Ramos (cell line): ENCODE data around the gene SPSB3.

Experiments
- in situ Hi-C: fragments of 300-500 bp; cut with MboI; formaldehyde crosslinking; loops from one replicate; pipeline ENCODE4 v1.14.3; 2022; ENCODE audit warnings: low sequenced_read_pairs; ENCODE audit not compliant: unreplicated experiment

SPSB3 gene

DNA sequence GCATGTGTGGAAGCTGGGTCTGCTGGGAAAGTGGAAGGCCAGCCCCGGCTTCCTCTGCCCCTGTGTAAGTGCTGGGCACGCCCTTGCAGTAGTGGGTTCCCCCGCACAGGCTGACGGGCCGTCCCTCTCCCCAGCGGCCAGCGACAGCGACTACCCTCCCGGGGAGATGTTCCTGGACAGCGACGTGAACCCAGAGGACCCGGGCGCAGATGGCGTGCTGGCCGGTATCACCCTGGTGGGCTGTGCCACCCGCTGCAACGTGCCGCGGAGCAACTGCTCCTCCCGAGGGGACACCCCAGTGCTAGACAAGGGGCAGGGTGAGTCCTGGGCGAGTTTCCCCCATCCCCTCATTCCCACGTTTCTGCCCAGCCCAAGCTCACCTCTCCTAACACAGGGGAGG lies 16.5 kb downstream of the SPSB3 start:
- in situ Hi-C loops = no loop called here

DNA sequence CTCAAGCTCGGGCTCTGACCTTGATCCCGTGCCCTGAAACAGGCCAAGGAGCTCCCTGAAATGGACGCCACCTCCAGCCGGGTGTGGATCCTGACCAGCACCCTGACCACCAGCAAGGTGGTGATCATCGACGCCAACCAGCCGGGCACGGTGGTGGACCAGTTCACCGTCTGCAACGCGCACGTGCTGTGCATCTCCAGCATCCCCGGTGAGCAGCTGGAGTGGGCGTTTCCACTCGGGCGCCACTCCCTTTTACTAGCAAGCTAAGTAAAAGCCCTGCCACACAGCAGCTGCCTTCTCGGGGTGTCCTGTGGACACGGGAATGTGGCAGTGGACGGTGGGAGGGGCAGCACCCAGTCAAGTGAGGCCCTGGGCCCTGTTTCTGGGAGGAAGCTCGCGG lies 17.4 kb downstream of the SPSB3 start:
- in situ Hi-C loops = loop anchor here (5.0 kb wide), 1 partner anchor 53 kb away; no protein-coding TSS in a partner anchor

DNA sequence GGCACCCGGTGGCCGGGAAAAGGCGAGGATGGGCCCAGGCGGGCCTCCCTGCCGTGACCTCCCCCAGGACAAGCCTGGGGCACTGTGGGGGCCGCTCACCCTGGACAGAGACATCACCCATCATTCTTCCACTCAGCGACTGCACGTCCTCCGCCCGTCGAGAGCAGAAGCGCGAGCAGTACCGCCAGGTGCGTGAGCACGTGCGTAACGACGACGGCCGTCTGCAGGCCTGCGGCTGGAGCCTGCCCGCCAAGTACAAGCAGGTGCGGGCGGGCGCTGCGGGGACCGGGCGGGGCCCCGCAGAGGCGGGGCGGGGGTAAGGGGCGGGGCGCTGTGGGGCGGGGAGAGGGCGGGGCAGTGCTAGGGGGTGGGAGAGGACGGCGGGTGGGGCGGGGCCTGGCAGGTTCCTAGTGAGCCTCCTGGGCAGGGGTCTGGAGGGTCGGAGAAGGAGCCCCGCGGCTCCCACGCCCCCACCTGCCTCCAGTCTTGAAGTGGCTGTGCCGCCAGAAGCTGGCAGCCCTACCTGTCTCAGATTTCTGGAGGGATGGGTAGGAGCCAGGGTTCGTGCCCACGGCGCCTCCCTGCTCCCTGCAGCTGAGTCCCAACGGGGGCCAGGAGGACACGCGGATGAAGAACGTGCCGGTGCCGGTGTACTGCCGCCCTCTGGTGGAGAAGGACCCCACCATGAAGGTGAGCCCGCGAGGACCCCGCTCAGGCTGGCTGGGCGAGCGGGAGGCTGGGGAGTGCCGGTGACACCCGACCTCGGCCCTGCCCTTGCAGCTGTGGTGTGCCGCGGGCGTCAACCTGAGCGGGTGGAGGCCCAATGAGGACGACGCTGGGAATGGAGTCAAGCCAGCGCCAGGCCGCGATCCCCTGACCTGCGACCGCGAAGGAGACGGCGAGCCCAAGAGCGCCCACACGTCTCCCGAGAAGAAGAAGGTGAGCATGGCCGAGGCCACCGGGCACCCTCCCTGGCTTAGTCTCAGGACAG lies 18.6 kb downstream of the SPSB3 start:
- in situ Hi-C loops = loop anchor here (5.0 kb wide), 1 partner anchor 52 kb away; no protein-coding TSS in a partner anchor

DNA sequence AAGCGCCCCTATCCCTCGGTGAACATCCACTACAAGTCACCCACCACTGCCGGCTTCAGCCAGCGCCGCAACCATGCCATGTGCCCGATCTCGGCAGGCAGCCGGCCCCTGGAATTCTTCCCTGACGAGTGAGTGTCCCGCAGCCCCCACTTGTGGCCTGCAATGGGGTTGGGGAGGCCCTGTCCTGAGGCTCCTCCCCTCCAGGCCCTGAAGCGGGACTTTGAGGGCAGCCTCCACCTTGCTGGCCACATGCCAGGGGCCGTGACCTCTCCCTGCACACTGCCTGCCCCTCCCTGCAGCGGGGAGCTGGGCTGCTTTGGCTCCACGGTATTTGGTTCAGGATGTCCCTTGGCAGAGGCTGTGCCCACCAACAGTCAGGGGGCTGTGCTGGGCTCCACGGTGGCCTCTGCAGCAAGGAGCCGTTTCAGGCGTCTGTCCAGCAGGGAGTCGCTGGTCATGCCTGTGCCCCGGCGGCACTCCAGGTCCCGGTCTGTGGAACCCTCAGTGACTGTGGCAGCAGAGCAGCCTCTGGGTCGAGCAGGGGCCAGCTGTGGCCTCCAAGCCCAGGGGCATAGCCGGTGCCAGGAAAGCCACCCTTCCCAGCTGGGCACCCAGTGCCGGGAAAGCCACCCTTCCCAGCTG lies 19.4 kb downstream of the SPSB3 start:
- in situ Hi-C loops = loop anchor here (5.0 kb wide), 1 partner anchor 51 kb away; no protein-coding TSS in a partner anchor

DNA sequence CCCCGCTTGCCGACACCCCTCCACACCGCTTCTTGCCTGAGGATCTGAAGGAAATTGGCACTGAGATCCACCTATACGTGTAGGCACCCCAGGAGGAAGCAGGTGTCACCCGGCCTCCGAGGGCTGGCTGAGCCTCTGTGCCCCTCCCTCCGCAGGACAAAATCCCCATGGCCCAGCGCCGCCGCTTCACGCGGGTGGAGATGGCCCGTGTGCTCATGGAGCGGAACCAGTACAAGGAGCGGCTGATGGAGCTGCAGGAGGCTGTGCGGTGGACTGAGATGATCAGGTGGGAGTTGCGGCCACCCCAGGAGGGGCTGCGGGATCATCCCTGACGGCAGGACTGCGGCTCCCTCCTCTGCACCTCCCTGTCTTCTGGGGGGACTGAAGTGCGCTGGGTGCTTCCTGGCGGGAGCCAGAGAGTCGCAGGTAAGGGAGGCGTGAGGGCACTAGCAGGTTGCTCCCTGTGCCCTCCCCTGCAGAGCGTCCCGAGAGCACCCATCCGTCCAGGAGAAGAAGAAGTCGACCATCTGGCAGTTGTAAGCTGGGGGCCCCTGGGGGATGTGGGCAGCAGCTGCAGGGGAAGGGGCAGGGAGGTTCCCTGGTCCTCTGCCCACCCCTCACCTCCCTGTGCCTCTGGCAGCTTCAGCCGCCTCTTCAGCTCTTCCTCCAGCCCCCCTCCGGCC lies 20.0 kb downstream of the SPSB3 start:
- in situ Hi-C loops = loop anchor here (5.0 kb wide), 1 partner anchor 50 kb away; no protein-coding TSS in a partner anchor

DNA sequence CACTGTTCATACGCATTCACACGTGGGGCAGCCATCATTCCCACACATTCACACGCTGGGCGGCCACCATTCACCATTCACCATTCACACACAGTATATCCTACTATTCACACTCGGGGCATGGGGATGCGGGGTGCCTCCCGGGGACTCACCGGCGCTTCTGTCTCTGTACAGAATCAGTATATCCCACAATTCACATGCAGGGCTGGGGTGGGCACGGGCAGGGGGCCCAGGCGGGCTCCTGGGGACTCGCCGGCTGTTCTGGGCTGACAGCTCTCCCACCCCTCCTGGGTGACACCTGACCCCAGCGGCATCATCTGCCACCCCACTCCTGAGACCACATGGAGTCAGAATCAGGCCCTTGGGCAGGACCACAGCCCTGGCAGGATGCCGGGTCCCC lies 20.6 kb downstream of the SPSB3 start:
- in situ Hi-C loops = loop anchor here (5.0 kb wide), 1 partner anchor 49 kb away; no protein-coding TSS in a partner anchor

DNA sequence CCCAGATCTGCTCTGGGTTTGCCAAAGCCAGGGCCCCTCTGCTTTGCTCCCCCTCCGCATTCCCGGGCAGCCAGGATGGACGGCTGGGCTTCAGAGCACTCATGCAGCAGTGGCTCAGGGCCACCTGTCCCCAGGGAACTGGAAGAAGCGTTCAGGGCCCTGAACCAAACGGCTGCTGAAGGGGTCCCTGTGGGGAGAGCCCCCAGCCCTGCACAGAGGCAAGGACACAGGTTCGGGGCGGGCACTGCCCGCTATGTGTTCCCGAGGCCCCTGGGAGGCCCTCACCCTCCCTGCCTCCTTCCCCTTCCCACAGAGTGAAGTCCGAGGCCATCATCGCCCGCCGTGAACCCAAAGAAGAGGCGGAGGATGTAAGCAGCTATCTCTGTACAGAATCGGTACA lies 21.5 kb downstream of the SPSB3 start:
- in situ Hi-C loops = loop anchor here (5.0 kb wide), 1 partner anchor 49 kb away; no protein-coding TSS in a partner anchor

DNA sequence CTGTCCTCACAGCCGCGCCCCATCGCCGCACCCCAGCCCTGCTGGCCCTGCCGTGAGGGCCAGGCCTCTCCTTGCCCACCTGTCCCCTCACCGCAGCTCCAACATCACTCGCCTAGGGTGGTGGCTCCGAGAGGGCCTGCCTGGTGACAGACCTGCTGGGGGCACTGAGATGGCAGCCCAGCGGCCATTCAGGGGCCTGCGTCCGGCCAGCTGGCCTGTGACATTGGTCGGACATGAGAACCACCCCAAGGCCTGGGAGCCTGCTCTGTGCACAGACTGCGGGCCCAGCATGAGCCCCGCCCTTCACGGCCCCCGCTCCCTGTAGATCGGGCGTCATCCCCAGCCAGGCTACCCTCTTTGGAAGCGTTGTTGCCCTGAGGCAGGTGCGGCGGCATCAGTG lies 22.9 kb downstream of the SPSB3 start:
- in situ Hi-C loops = no loop called here

DNA sequence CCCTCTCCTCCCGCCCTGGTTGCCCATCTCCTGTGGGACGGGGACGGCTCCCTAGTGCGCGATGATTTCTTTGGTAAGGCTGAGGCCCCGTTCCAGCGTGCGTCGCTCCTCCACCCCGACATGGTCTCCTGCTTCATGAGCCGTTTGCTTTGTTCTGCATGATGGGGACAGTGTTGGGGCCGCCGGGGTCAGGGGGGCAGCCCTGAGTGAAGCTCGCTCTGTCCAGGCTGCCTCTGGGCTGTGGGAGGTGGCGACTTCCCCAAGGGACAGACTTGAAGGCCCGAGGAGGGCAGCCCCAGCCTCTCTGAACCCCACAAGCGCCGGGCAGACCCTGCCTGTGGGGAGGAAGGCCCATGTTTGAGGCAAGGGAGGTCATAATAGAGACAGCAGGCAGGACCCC lies 23.4 kb downstream of the SPSB3 start:
- in situ Hi-C loops = no loop called here

DNA sequence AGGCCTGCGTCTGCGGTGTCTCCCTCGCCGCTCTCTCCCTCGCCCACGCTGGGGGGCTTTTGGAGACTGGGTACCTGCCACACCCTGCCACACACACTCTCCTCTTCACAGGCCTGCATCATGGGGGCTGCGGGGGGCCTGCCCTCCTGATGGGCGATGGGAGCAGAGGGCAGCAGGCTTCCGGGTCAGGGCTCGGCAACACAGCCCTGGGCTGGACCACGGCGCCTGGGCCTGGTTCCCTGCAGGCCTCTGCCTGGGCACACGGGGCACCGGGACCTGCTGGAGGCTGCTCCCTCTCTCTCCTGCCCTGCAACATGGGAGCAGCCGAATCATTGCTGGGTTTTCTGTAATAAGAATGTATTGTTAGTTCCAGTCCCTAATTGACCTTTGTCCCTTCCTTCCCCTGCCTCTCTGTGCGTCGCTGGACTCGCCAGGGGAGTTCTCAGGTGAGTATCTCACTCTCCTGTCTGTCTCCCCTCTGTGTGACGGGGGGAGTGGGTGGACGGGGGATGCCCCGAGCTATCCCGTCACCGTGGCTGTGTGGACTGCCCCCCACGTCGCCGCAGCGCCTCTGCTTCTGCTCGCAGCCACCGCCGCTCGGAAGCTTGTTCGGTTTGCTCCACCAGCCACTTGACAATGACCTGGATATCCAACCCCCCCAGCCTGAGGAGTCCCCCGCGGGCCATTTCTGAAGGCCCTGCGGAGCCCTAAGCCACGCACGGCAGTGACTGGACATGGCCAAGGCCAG lies 24.5 kb downstream of the SPSB3 start:
- in situ Hi-C loops = no loop called here

DNA sequence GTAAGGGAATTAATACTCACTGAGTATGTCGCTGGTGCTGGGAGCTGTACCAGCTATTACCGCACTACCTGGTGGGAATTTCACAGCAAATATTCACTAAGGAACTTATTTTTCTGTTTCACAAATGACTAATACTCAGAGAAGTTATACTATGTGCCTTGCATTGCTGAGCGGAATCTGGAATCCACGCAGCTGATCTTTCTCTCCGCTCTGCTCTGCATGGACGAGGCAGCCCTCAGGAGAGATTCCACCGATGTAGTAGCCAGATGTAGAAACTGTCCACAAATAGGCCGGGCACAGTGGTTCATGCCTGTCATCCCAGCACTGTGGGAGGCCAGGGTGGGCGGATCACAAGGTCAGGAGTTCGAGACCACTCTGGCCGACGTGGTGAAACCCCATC lies 28.2 kb downstream of the SPSB3 start:
- in situ Hi-C loops = no loop called here

DNA sequence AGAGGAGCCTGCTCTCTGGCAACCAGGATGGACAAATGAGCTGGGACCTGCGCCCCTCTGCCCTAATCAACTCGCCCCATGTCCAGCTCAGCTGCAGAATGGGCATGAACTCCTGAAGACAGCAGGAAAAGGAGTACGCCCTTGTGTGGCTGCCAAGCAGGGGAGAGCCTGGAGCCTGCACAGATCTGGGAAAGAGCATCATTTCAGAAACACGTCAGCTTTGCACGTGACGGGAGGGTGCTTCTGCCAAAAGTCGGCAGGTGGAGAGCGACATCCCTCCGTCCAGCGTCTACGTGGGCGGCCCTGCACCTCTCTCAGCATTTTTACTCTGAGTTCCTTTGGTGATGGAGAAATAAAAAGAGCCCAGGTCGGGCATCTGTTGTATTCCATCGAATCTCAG lies 29.5 kb downstream of the SPSB3 start:
- in situ Hi-C loops = no loop called here

DNA sequence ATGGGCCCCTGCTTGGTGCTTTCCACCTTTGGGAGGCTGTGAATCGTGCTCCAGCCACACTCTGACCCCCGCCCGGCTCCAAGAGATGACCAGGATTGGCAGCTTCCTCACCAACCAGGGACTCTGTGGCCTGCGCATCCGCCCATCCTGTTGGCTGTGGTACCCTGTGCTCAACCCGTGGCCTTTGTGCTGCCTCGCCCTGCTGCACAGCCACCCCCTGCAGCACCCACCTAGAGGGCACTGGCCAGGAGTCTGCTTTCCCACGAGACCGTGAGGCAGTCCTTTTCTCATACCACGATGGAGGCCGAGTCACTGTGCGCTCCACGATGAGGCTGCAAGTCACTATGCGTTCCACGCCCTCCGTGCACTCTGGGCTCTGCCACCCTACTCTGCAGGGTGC lies 30.4 kb downstream of the SPSB3 start:
- in situ Hi-C loops = no loop called here

DNA sequence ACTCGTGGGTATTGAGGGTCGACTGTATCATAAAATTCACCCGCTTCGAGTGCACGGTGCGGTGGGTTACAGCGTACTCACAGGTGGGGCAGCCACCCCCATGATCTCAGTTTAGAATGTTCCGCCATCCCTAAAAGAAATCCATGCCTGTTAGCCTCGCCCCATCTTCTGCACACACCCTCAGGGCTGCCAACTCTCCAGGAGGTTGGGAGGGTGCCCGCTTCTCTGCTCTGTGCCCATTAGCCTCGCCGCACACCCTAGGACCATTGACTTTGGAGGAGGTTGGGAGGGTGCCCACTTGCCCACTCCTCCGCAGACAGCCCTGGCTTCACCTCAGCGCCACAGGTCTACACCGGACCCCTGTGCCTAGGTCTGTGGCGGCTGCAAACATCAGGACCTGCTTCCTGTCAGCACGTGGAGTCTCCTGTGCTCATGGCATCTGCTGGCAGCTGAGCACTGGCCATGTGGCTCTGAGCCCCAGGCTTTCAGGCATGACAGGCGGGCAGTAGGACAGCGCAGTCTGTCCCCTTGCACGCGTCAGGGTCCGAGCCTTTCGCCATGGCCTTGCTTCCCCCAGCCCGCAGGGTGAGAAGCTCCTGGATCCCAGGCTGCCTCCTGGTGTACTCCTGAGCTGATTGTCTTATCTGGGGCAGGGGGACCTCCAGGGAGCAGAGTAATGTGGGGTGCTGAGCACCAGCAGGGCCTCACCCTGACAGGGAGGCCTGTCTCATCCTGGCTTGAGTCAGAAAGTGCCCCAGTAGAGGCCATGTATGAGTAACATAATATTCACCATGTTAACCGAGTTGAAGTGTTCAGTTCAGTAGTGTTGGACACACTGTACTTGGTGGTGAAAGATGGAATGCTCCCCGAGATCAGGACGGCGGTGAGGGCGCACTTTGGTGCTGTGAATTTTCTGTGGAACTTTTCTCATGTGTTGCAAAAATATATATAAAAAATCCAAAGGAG lies 32.9 kb downstream of the SPSB3 start:
- in situ Hi-C loops = no loop called here

DNA sequence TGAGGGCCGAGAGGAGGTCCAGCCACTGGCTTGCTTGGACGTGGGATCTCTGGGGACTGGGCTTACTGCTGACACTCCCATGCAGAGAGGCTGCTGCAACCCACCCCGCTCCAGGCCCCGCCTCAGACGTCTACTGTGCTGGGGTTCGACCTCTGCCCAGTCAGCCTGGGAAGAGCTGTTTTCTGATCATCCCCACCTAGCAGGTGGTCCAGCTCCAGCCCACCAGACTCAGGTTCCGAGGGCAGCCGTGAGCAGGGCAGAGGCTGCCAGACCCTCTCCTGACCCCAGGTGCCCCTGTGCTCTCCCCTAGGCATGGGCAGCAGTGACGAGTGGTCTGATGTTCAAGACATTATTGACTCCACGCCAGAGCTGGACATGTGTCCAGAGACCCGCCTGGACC lies 34.4 kb downstream of the SPSB3 start:
- in situ Hi-C loops = no loop called here

DNA sequence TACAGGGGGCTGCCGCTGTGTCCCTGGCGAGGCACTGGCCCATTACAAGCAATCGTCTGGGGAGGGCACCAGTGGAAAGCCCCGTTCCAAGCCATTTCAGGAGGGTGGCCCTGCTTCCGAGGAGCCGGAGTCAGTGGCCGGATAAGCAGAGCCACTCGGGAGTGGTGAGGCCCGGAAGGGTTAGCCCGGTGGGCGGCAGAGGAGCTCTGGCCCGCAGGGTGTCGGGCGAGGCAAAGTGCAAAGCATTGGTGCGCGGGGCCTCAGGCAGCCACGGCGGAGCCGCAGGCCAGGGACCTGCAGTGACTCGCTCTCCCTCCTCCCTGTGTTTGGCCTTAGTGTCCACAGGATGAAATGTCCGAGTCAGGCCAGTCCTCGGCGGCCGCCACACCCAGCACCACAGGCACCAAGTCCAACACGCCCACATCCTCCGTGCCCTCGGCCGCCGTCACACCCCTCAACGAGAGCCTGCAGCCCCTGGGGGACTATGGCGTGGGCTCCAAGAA lies 35.6 kb downstream of the SPSB3 start:
- in situ Hi-C loops = no loop called here

DNA sequence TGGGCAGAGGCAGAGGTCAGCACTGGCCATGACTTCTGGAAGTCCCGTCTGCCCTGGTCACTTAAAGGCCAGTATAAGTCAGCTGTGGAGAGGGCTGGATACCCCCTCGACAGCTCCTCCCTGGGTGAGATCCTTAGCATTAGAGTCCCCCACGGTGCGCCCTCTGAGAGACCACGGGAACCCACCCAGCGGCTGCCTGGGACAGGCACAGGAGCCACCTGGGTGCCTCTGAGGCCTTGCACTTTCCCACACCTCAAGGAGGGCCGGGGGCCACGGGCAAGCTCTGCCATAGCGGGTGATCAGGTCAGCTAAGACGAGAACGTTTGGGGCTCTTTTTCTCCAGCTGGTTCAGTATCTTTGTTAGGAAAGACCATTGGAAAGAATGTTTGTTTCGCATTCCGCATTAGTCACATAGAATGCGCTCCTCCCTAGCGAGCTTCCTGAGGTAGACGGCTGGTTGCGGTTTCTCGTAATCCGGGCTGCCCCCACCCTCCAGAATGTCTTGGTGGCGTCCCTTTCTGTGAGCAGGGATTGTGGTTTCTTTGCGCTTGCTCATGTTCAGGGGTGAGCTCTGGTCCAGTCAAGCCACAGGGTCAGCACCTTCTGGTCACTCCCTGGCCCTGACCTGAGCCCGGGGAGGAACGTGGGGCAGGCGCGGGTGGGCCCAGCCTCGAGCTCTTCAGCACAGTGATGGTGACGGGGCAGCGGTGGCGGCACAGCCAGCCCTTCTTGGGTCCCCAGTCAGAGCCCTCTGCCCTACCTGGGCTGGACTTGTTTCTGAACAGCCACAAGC lies 36.3 kb downstream of the SPSB3 start:
- in situ Hi-C loops = no loop called here
